ENCODE data around the gene EHBP1L1. TPM values are rescaled to one million over a fixed set of nuclear protein-coding genes. Genes with fewer than 3 reads are reported as not detected.

The EHBP1L1 gene
- total and polyA plus RNA-seq, 2 of the 13 experiments (the other 11 are each of a cell fraction or from before 2014, with no cell fraction given): 8.3 to 10.6 TPM

GRCh38 chr11:65551572-65552387 is 24.1 kb upstream of the EHBP1L1 start (continued):
- 0 out of 2 replicates have a peak, but pooled peaks have one; percentile 10 for TF ChIP-seq ZMYM3 (CRISPR knock-in tag; IDR thresholded peaks at IDR 0.05)
- TF ChIP-seq, protein P1, sequence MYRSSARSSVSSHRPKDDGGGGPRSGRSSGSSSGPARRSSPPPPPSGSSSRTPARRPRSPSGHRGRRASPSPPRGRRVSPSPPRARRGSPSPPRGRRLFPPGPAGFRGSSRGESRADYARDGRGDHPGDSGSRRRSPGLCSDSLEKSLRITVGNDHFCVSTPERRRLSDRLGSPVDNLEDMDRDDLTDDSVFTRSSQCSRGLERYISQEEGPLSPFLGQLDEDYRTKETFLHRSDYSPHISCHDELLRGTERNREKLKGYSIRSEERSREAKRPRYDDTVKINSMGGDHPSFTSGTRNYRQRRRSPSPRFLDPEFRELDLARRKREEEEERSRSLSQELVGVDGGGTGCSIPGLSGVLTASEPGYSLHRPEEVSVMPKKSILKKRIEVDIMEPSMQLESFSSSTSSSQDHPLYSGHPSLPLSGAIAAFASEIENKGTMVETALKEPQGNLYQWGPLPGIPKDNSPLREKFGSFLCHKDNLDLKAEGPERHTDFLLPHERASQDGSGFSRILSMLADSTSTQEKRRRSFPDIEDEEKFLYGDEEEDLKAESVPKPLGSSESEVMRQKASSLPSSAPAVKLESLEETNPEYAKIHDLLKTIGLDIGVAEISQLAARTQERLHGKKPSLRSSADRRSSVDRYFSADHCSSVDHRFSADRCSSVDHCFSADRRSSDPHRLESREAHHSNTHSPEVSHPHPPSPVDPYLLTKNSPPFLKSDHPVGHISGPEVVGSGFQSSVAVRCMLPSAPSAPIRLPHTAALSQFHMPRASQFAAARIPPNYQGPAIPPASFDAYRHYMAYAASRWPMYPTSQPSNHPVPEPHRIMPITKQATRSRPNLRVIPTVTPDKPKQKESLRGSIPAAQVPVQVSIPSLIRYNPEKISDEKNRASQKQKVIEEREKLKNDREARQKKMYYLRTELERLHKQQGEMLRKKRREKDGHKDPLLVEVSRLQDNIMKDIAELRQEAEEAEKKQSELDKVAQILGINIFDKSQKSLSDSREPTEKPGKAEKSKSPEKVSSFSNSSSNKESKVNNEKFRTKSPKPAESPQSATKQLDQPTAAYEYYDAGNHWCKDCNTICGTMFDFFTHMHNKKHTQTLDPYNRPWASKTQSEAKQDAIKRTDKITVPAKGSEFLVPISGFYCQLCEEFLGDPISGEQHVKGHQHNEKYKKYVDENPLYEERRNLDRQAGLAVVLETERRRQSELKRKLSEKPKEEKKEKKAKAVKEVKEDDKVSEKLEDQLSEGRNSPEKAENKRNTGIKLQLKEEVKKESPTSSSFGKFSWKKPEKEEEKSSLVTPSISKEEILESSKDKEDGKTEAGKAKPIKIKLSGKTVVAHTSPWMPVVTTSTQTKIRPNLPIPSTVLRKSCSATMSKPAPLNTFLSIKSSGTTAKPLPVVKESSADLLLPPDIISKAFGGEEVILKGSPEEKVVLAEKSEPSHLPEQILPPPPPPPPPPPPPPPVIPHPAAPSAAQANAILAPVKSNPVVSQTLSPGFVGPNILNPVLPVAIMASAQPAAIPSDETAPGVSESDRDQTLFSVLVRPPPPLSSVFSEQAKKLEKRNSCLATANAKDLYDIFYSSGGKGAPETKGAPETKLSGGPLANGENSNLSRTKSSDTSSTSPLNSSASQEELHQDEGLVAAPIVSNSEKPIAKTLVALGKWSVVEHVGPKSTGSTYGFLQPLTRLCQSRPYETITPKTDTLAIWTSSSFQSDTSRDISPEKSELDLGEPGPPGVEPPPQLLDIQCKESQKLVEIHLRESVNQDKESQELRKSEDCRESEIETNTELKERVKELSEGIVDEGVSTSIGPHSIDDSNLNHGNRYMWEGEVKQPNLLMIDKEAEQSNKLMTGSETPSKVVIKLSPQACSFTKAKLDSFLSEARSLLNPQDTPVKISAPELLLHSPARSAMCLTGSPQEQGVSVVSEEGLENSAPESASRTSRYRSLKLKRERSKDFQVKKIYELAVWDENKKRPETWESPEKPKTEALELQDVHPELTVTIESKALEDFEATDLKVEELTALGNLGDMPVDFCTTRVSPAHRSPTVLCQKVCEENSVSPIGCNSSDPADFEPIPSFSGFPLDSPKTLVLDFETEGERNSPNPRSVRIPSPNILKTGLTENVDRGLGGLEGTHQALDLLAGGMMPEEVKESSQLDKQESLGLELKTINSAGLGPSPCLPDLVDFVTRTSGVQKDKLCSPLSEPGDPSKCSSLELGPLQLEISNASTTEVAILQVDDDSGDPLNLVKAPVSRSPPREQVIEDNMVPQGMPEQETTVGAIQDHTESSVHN (CRISPR knock-in tag; IDR thresholded peaks at IDR 0.05): no peak
- TF ChIP-seq HDAC6 (IDR thresholded peaks at IDR 0.05; ENCODE audit: low read depth, low read length): no peak
- TF ChIP-seq AGO2 (optimal IDR thresholded peaks at IDR 0.05; ENCODE audit: low read depth, low read length): no peak
- TF ChIP-seq AHR (CRISPR knock-in tag; IDR thresholded peaks at IDR 0.05): peak; percentile 33; the same call in 1 of the 2 replicates
- no peak for TF ChIP-seq PRDM10 (CRISPR knock-in tag; IDR thresholded peaks at IDR 0.05; ENCODE audit: low read depth)
- no peak for TF ChIP-seq ZNF598 (CRISPR knock-in tag; IDR thresholded peaks at IDR 0.05; ENCODE audit: borderline replicate concordance)
- peak; percentile 40; the same call in 1 of the 2 replicates for TF ChIP-seq ETV5 (CRISPR knock-in tag; IDR thresholded peaks at IDR 0.05; ENCODE audit: borderline replicate concordance)
- TF ChIP-seq ZNF672 (CRISPR knock-in tag; IDR thresholded peaks at IDR 0.05): no peak
- TF ChIP-seq TSC22D2 (CRISPR knock-in tag; IDR thresholded peaks at IDR 0.05; ENCODE audit: borderline replicate concordance): no peak
- no peak for TF ChIP-seq ZNF614 (CRISPR knock-in tag; IDR thresholded peaks at IDR 0.05; ENCODE audit: borderline replicate concordance)
- no peak for TF ChIP-seq SRSF1 (optimal IDR thresholded peaks at IDR 0.05; ENCODE audit: low read depth, low read length)
- TF ChIP-seq CTCF (CRISPR knock-in tag; IDR thresholded peaks at IDR 0.05): peak; percentile 83
- no peak for TF ChIP-seq RFX1 (IDR thresholded peaks at IDR 0.05)
- TF ChIP-seq ZNF709 (CRISPR knock-in tag; IDR thresholded peaks at IDR 0.05): no peak
- TF ChIP-seq HDAC1 (CRISPR knock-in tag; IDR thresholded peaks at IDR 0.05): peak; percentile 78

Measured in HepG2 (cell line).